HT1080 (cell line): Measurements from ENCODE around the gene PTPN14. TPM values are rescaled to one million over a fixed set of nuclear protein-coding genes. Genes with fewer than 3 reads are reported as not detected.
A peak's percentile ranks its signal among the peaks of the same experiment; 100 is the strongest.
"Not testable (repeated sequence)": the region's sequence is repeated elsewhere in the genome, so short reads cannot be mapped to it uniquely, and the experiment has no call there.

Experiments used
- DNase-seq: peaks from one replicate; pipeline ENCODE4 v3.0.0-alpha.2; 2015; ENCODE audit warnings: low read depth
- polyA plus RNA-seq, 2 experiments: library from polyadenylated mRNA; depleted of rRNA; stranded (reverse); fragments of >200 nt; gene quantifications; 2 replicates each; pipeline ENCODE4 v1.2.3, GENCODE V29; 2015
- total RNA-seq: library from RNA; depleted of rRNA; stranded (reverse); fragments of >200 nt; shearing (Covaris generic); gene quantifications from 2 replicates; pipeline ENCODE4 v1.2.3, GENCODE V29; 2014; rRNA removed

Gene PTPN14
- total RNA-seq = 47.5 and 63.0 TPM in 2 replicates
- polyA plus RNA-seq (2015; cell fraction: cytosol; rRNA removed) = 45.8 and 70.0 TPM in 2 replicates
- 104 and 120 TPM in 2 replicates for polyA plus RNA-seq (2015; cell fraction: nucleus; rRNA removed)

DNA sequence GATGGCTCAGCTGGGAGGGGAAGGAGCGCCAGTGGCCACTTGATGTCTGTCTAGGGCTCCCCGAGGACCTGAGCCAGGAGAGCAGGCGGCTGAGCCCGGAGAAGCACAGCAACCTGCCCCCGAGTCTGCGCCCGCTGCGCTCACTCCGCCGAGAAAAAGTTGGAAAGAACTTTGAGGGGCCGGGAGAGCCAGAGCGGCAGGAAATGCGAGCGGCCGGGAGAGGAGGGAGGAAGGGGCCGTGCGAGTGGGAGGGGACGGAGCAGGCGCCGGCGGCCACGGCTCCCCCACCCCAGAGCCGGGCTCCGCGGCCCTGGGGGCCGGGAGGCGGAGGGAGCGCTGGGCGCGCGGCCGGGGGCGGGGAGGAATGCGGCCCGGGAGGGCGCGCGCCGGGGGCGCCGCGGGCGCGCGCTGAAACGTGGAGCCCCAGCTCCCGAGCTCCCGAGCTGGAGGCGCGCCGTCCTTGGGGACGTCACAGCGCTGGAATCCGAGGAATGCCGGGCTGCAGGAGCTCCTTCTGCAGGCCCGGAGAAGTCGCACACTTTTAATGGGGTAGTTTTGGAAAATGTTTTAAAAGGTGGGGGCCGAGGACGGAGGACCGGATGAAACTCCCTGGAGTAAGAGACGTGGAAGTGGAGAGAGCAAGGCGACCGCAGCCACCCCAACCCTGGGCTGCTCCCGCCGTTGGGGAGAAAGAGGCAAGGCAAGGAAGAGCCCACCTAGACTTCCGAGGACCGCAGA lies at the start of gene PTPN14:
TSS of gene PTPN14 (minus strand) at position 167 of the 738 bp plus-strand sequence. CDS start 86,799 bp downstream, outside the sequence.
- peak; percentile 91 for DNase-seq

DNA sequence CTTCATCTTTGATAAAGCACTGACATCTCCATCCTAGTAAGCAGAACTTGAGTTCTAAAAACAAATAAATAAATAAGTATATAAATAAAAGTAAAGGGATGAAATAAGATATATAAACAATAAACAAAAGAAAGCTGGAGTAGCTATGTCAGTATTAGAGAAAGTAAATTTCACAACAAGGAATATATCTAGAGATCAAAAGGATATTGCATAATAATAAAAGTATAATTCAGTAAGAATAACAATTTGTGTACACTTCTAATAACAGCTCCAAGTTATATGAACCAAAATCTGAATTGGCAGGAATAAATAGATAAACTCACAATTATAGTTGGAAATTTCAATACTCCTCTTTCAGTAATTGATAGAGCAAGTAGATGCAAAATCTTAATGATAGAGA lies 41.8 kb upstream of the PTPN14 start:
- DNase-seq = no peak

DNA sequence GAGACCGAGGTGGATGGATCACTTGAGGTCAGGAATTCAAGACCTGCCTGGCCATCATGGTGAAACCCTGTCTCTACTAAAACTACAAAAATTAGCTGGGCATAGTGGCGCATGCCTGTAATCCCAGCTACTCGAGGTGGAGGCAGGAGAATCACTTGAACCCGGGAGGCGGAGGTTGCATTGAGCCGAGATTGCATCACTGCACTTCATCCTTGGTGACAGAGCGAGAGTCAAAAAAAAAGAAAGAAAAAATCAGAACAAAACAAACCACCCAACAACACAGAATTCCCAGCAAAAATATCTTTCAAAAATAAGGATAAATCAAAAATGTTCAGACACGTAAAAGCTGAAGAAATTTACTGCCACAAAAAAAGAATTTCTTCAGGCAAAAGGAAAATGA lies 40.5 kb upstream of the PTPN14 start:
- DNase-seq = not testable (repeated sequence)

DNA sequence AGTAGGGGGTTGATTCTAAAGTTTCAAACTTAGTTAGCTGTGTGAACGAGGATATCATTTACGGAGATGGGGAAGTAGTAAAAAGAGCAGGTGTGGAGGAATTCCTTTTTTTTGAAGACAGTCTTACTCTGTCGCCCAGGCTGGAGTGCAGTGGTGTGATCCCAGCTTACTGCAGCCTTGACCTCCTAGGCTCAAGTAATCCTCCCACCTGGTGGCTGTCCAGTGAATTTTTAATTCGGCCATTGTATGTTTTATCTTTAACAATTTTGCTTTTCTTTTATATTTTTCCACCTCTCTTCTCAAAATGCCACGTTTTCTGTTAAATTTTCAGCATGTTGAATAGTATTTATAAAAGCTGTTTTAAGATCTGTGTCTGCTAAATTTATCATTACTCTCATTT lies 39.3 kb upstream of the PTPN14 start:
- DNase-seq = no peak

DNA sequence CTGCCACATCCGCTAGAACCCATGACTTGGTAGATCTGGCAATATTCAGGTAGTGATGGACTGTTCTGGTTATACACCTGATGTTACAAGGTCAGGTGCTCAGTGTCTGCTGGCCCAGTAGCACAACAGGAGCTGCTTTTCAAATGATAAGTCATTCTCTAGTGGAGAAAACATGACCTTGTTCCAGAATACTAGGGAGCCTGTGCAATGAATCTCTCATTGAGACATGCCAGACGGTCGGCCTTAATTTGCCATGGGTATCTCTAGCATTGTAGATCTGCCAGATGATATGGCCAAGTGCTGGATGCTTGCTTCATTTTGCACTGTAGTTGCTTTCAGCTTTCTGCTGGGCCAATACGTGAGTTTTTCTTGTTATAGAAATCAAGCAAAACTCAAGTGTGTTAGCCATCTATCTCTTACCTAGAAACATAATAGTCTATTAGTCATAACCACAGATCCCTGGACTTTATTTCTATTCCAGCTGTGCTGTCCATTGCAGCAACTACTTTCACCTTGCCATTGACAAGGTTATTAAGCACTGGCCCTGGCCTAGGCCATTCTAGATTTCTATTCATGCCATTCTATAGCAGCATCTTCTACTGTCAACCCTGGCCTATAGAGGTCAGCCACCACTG lies 37.7 kb upstream of the PTPN14 start:
- DNase-seq = peak; percentile 55

DNA sequence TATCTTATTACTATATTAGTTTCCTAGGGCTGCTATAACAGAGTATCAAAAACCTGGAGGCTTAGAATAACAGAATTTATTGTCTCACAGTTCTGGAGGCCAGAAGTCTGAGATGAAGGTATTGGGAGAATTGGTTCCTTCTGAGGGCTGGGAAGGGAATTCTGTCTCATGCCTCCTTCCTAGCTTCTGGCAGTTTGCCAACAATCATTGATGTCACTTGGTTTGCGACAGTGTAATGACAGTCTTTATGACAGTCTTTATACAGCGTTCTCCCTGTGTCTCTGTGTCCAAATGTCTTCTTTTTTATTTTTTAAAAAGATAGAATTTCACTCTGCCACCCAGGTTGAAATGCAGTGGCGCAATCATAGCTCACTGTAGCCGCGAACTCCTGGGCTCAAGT lies 35.8 kb upstream of the PTPN14 start:
- DNase-seq = no peak

DNA sequence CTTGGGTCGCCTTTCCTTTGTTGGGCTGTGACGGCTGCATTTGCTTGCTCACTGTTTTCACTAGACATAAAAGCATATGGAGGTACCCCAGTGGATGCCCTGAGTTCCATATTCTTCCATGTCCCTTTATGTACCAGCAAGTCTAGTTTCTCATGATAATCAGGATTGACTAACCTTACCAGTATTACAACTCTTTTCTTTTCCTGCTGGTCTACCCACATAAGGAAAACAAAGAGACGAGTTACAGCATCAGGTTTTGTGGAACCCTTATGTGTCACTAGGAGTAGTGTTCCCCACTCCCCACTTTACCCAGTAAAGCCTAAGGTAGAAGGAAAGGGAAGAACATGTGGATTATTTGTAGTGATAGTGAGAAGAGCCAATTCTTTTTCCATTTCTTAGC lies 35.2 kb upstream of the PTPN14 start:
- DNase-seq = no peak

DNA sequence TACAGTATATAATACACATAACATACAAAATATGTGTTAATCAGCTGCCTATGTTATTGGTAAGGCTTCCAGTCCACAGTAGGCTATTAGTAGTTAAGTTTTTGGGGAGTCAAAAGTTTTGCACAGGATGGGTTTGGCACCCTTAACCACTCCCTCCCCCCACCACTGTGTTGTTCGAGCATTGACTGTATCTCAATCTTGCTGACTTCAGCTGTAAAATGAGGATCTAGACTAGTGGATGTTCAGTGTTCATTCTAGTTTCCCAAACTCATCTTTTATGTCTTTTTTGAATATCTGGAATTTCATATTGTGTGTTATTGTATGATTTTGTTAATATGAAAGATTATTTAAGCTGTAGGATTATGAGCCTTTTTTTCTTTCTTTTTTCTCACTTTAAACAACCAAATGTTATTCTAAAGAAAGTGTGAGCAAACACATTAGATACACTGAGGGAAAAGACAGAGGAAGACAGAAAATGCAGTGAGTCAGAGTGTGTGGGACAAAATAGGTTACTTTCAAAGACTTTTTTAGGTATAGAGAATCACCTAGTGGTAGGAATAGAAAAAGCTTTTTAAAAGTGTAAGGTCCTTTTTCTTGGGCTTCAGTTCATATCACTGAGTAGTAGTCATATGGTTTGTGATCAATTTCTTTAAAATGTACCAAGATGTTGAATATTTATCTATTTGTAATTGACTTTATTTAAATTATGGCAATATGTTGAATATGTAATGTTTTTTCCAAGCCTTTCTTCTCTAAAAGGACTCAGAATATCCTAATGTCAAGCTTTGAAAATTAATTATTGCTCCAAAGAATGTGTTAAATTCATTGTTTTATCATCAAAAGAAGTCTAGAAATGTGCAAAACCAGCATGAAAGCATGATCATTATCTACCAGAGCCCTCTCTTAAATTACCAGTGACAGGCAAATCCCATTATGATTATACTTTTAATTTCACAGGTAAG lies 33.7 kb upstream of the PTPN14 start:
- DNase-seq = peak; percentile 79

DNA sequence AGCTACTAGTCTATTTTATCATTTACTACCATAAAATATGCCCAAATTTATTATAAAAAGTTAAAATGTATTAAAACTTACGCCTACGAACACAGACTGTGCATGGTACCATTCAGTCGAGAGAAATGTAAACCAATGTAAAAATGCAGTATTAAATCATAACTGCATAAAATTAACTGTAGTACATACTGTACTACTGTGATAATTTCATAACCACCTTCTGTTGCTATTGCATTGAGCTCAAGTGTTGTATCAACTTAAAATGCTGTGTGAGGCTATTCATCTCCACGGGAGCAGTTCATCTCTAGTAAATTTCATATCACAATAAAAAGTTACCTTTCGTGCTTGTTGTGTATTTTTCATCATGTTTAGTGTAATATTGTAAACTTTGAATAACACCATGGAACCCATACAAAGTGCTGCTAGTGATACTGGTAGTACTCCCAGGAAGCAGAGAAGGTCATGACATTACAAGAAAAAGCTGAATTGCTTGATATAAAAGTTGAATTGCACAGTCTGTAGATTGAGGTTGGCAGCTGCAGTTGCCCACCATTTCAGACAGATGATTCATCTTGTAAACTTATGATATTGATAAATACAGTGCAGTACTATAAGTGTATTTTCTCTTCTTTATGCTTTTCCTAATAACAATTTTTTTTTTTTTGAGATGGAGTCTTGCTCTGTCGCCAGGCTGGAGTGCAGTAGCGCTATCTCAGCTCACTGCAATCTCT lies 32.6 kb upstream of the PTPN14 start:
- DNase-seq = peak; percentile 34

DNA sequence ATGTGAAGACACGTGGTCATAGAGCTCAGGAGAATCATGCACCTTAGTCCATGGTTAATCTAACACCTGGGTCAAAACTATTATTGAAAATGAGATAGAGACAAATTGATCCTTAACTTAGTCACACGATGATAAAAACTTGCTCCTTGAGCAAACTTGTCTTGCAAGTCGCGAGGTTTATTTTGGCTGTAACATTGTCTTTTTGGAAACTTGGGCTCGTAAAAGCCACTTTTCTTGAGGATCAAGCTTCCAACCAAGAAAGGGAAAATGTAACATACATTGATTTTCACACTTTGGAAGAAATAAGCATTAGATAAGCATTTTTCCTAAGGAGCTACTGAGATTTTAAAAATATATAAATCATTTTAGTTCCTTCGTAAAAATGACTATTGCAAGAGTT lies 31.7 kb upstream of the PTPN14 start:
- no peak for DNase-seq

DNA sequence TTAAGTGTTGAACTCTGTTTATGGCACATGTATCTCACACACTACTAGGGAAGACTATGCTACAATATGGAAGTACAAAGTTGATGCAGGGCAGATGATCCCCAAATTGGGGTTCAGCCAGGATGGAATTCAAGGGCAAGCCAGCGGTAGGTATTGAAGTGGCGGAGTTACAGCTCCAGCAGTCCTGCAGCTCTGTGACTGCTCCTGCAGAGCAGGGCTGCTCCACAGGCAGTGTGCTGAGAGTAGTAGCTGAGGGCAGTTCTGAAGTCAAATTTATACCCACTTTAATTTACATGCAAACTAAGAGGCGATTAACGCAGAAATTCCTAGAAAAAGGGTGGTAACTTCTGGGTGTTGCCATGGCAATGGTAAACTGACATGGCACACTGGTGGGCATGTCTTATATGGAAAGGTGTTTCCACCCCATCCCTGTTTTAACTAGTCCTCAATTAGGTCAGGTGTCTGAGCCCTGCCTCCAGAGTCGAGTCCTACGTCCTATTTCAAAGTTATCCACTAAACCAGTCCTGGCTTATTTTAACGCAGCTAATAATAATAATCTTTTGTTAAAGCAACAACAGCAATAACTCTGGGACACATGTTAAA lies 31.0 kb upstream of the PTPN14 start:
- DNase-seq = peak; percentile 39

DNA sequence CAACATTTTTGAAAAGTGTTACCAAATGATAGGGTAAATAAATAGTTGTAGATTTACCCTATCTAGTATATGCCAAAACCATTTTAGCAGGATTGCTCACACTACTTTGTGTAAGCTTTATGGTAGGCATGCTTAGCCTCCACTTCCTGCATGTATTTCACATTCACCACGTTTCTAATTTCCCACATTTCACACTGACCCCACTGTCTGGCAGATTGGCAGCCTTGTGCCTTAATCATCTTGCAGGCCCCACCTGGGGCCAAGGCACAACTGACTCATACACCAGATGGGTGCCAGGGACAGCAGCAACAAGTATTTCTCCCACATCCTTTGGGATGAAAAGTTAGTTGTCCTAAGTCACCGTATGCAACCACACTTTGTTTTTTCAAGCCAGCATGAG lies 30.4 kb upstream of the PTPN14 start:
- DNase-seq = peak; percentile 99

DNA sequence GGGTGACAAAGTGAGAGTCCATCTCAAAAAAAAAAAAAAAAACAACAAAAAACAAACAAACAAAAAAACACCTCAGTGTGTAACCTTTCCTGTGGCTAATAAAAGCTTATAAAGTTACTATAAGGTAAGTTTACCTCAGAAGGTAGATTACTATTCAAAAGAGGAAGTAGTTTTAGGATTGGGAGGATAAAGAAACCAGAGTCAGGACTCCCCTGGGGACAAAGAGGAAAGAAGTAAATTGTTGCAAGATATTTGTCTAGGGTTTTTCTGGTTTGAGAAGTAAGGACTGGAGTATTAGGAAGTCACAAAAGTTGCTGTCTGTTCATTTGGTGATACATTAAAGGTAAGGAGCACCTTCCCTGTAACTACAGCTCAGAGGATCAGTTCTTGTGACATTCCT lies 27.8 kb upstream of the PTPN14 start:
- DNase-seq = no peak

DNA sequence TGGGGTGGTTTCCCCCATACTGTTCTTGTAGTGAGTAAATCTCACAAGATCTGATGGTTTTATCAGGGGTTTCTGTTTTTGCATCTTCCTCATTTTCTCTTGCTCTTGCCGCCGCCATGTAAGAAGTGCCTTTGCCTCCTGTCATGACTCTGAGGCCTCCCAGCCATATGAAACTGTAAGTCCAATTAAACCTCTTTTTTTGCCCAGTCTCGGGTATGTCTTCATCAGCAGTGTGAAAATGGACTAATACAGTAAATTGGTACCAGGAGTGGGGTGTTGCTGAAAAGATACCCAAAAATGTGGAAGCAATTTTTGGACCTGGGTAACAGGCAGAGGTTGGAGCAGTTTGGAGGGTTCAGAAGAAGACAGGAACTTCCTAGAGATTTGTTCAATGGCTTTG lies 24.7 kb upstream of the PTPN14 start:
- DNase-seq = not testable (repeated sequence)

DNA sequence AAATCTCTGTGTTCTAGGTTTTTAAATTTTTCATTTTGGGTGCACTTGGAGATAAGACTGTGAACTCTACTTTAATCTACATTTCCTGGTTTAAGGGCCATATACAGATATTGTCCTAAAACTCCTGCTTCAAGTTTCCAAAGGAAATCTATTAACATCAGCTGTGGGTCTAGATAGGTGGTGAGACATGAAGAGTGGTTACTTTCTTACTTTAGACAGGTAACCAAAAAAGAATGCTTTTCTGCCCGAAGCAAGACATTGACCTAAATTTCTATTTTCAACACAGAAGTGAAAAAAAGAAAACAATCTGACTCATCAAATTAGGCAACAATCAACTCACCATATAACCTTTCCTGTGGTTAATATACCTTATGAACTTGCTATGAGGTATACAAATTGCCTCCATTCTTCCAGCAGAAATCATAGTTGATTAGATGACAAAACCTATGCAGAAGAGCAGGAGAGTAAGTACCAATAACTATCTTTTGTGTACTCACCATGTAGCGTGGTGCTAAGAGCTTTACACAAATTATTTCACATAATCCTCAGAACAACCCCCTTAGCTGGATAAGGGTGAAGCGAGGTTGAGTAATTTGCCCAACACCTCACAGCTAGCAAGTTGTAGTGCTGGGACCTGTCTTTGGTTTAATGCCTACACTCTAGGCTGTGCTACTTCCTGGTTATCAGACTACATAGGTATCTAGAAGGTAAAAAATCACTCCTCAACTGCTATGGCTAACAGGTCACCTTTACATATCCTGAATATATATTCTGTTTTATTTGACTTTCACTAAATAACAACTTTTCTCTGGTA lies 23.4 kb upstream of the PTPN14 start:
- DNase-seq = no peak

DNA sequence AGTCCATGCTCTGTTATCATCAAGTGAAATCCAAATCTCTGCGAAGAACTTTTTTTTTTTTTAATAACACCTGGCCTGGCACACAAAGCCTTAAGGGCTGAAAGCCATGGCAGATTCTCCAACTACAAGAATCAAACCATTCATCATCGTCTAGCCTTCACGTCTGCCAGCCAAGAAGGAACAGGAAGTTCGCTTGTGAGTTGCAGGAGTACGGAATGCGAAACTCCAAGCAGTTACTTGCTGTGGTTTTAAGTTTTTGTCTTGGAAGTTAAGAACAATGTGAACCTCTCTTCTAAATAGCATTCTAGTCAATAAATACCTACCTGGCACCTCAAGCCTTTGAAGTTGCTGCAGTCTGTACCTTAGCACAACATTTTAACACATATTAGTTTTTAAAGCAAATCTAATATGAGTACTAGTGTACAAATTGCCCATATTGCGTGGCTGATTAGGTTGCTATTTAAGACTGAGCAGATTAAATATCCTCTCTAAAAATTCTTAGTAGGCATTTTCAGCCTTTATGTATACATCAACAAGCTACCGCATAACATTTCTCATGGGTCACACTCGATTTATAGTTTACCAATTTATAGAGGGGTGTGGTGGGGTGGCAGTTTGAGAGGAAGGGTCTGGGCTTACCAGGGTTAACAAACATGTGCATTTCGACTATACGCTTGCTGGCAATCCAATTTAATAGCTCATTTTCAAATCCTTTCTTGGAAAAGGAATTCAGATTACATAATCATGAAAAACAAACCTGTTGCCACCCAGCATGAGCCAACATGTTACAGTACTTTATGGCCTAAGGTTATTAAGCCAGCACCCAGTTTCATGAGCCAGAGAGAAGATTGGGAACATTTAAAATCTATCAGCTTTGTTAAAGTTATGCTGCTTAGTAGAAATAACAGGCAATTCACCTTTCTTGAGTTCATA lies 22.2 kb upstream of the PTPN14 start:
- no peak for DNase-seq

DNA sequence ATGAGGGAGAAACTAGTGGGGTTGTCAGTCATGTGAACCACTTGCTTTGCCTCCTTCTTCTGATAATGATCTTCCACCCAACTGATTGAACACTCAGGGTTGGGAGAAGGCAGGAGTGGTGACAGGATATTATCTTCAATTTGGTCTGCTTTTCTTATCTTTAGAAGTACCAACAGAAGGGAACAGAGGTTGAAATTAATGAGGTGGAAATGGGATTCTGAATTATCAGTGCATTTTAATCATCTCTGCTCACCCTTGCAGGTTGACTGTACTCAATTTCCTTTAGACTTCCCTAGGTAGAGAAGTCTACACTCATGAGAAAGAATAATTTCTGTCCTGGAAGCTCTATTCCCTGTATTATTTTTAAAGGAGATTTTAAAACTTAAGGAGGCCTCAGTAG lies 19.9 kb upstream of the PTPN14 start:
- DNase-seq = no peak

DNA sequence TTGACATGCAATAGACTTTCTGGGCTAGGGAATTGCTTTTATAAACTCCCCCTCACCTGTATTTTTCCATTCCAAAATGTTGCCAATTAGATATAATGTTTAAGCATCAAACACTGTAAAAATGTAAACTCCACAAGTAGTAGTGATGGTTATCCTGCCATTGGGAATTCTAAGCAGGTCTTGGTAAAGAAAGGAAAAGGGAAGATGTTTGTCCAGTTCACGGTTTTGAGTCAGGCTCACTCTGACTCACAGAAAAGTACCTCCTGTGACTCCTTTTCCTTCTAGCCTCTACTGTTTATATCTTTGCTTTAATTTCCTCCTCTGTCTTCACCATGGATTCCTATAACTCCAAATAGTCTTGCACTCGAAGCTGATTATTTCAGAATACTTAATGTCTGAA lies 19.0 kb upstream of the PTPN14 start:
- DNase-seq = peak; percentile 86
